Testis (tissue), 2 donors: ENCODE measurements around the gene RHEB.

Source experiments
- CTCF ChIP-seq, 3 experiments: fragments of 450-650 bp in 2 of 3; fragments of 200-600 bp in 1 of 3; sonication (generic) in 1 of 3; IDR thresholded peaks; one replicate each; pipeline ENCODE4 v1.5.1; 2016 to 2019; ENCODE audit warnings: antibody characterized with exemption in 3 of 3, mild to moderate bottlenecking in 2 of 3, moderate library complexity in 1 of 3
- POLR2A ChIP-seq: fragments of 450-650 bp; IDR thresholded peaks from one replicate; pipeline ENCODE4 v1.6.1; 2017; ENCODE audit warnings: antibody characterized with exemption, mild to moderate bottlenecking, moderate library complexity

GRCh38 chr7:151549083-151549482 is 29.4 kb upstream of the RHEB start:
- TF ChIP-seq CTCF (IDR thresholded peaks at IDR 0.05) (no peak), POLR2A (no peak)
